BLaER1 treated with 17β-estradiol and CSF1 and Interleukin-3, amounts not matched to agents 10 nM and 100 nM (cell line): ENCODE results near the gene CNIH4.
"Not testable (repeated sequence)": the region's sequence is repeated elsewhere in the genome, so short reads cannot be mapped to it uniquely, and the experiment has no call there.

ENCODE experiments used
- H3K27ac ChIP-seq, 11 experiments: shearing (Covaris generic); formaldehyde crosslinking; 2 replicates each; pipeline ENCODE4 v1.8.1; 2022
- H3K27me3 ChIP-seq, 11 experiments: shearing (Covaris generic); formaldehyde crosslinking; 2 replicates each; pipeline ENCODE4 v1.8.1; 2022
- H3K36me3 ChIP-seq, 11 experiments: shearing (Covaris generic); formaldehyde crosslinking; 2 replicates each; pipeline ENCODE4 v1.8.1; 2022
- H3K4me1 ChIP-seq, 10 experiments: shearing (Covaris generic); formaldehyde crosslinking; 2 replicates each; pipeline ENCODE4 v1.8.1; 2022
- H3K4me2 ChIP-seq, 11 experiments: shearing (Covaris generic); formaldehyde crosslinking; 2 replicates each; pipeline ENCODE4 v1.8.1; 2022
- H3K4me3 ChIP-seq, 10 experiments: shearing (Covaris generic); formaldehyde crosslinking; 2 replicates each; pipeline ENCODE4 v1.8.1; 2022
- H3K9ac ChIP-seq, 11 experiments: shearing (Covaris generic); formaldehyde crosslinking; 2 replicates each; pipeline ENCODE4 v1.8.1; 2022
- H3K9me3 ChIP-seq, 11 experiments: shearing (Covaris generic); formaldehyde crosslinking; replicated peaks in 1 of 11; 2 replicates each; pipeline ENCODE4 v1.8.1; 2022
- H4K20me1 ChIP-seq, 11 experiments: shearing (Covaris generic); formaldehyde crosslinking; 2 replicates each; pipeline ENCODE4 v1.8.1; 2022
- Cebpa-rat ChIP-seq, 11 experiments: shearing (Covaris generic); IDR thresholded peaks; 2 replicates each; pipeline ENCODE4 v1.8.1; 2022

Gene CNIH4

GRCh38 chr1:224356685-224357625 lies at the start of gene CNIH4:
TSS of gene CNIH4 (plus strand) at chr1:224356879. CDS start at chr1:224356925, 46 bp downstream.
- Histone ChIP-seq H3K9ac (peak within 1 kb of the TSS; percentile 80 to 96 (median 94)), H3K4me3 (peak within 1 kb of the TSS; percentile 87 to 100 (median 93)), H3K4me2 (peak within 1 kb of the TSS; percentile 76 to 95 (median 86)), H3K9me3 (peaks cover 0 to 10% (median 6%) of the 10 kb centered on the region in 11 experiments; a peak in 8 of 22 replicates), H4K20me1 (peaks cover 26 to 44% (median 37%) of the 10 kb centered on the region in 11 experiments; a peak in 17 of 22 replicates), H3K27me3 (no peaks in the 10 kb centered on the region), H3K4me1 (peaks cover 13 to 26% (median 24%) of the 10 kb centered on the region in 10 experiments), H3K27ac (peak within 1 kb of the TSS; percentile 56 to 94 (median 89)), H3K36me3 (peaks cover 10 to 28% (median 21%) of the 10 kb centered on the region in 11 experiments; a peak in 20 of 22 replicates)
- TF ChIP-seq Cebpa-rat (IDR thresholded peaks at IDR 0.05) = no peak

- Histone ChIP-seq H3K4me2 (no peak overlapping the region), H3K9ac (no peak overlapping the region), H3K4me3 (no peak overlapping the region), H3K9me3 (no peaks in the 10 kb centered on the region), H3K4me1 (no peaks in the 10 kb centered on the region), H3K36me3 (peaks cover 95 to 100% (median 99%) of the 10 kb centered on the region in 11 experiments), H3K27me3 (no peaks in the 10 kb centered on the region), H4K20me1 (peaks cover 0 to 5% (median 0%) of the 10 kb centered on the region in 11 experiments; a peak in 2 of 22 replicates), H3K27ac (no peak overlapping the region)
- TF ChIP-seq Cebpa-rat (IDR thresholded peaks at IDR 0.05) = no peak
Measured at GRCh38 chr1:224308064-224308463, 48.6 kb upstream of the CNIH4 start.

- H3K9ac ChIP-seq, H3K4me1 ChIP-seq, H3K27ac ChIP-seq, H3K9me3 ChIP-seq, H3K4me2 ChIP-seq, H3K4me3 ChIP-seq, H3K27me3 ChIP-seq: not testable (repeated sequence)
- Histone ChIP-seq H4K20me1 (peaks cover 0 to 13% (median 0%) of the 10 kb centered on the region in 11 experiments; a peak in 7 of 22 replicates), H3K36me3 (peaks cover 93 to 100% (median 98%) of the 10 kb centered on the region in 11 experiments)
Measured at GRCh38 chr1:224311503-224311902, 45.2 kb upstream of the CNIH4 start.

GRCh38 chr1:224312025-224312424 lies 44.7 kb upstream of the CNIH4 start:
- H3K4me3 ChIP-seq = no peak overlapping the region
- no peaks in the 10 kb centered on the region for H3K4me1 ChIP-seq
- TF ChIP-seq Cebpa-rat (IDR thresholded peaks at IDR 0.05) = no peak
- H4K20me1 ChIP-seq = peaks cover 0 to 14% (median 0%) of the 10 kb centered on the region in 11 experiments; a peak in 9 of 22 replicates
- no peaks in the 10 kb centered on the region for H3K9me3 ChIP-seq
- no peak overlapping the region for H3K27ac ChIP-seq
- no peak overlapping the region for H3K9ac ChIP-seq
- H3K27me3 ChIP-seq = no peaks in the 10 kb centered on the region
- H3K36me3 ChIP-seq = peaks cover 93 to 100% (median 98%) of the 10 kb centered on the region in 11 experiments
- H3K4me2 ChIP-seq = no peak overlapping the region

GRCh38 chr1:224317383-224318045 lies 39.2 kb upstream of the CNIH4 start:
- Histone ChIP-seq H3K4me3 (no peak overlapping the region), H4K20me1 (peaks cover 0 to 49% (median 16%) of the 10 kb centered on the region in 11 experiments; a peak in 18 of 22 replicates), H3K4me2 (no peak overlapping the region), H3K9ac (no peak overlapping the region), H3K27me3 (no peaks in the 10 kb centered on the region), H3K9me3 (no peaks in the 10 kb centered on the region), H3K36me3 (peaks cover 44 to 77% (median 63%) of the 10 kb centered on the region in 11 experiments), H3K4me1 (no peaks in the 10 kb centered on the region), H3K27ac (no peak overlapping the region)
- TF ChIP-seq Cebpa-rat (IDR thresholded peaks at IDR 0.05) = no peak

GRCh38 chr1:224321706-224322105 lies 35.0 kb upstream of the CNIH4 start:
- H3K4me3 ChIP-seq = no peak overlapping the region
- no peak overlapping the region for H3K9ac ChIP-seq
- H4K20me1 ChIP-seq = peaks cover 0 to 78% (median 36%) of the 10 kb centered on the region in 11 experiments; a peak in 18 of 22 replicates
- no peak for TF ChIP-seq Cebpa-rat (IDR thresholded peaks at IDR 0.05)
- no peaks in the 10 kb centered on the region for H3K27me3 ChIP-seq
- no peaks in the 10 kb centered on the region for H3K9me3 ChIP-seq
- no peaks in the 10 kb centered on the region for H3K4me1 ChIP-seq
- no peak overlapping the region for H3K27ac ChIP-seq
- no peak overlapping the region for H3K4me2 ChIP-seq
- peaks cover 34 to 75% (median 55%) of the 10 kb centered on the region in 11 experiments for H3K36me3 ChIP-seq

- Histone ChIP-seq H3K4me1 (peaks cover 18 to 22% (median 20%) of the 10 kb centered on the region in 10 experiments), H3K4me3 (no peak overlapping the region), H3K9me3 (no peaks in the 10 kb centered on the region), H3K27me3 (no peaks in the 10 kb centered on the region), H3K9ac (no peak overlapping the region), H3K27ac (no peak overlapping the region), H4K20me1 (peaks cover 0 to 83% (median 33%) of the 10 kb centered on the region in 11 experiments; a peak in 18 of 22 replicates), H3K4me2 (no peak overlapping the region), H3K36me3 (peaks cover 27 to 63% (median 50%) of the 10 kb centered on the region in 11 experiments)
- no peak for TF ChIP-seq Cebpa-rat (IDR thresholded peaks at IDR 0.05)
Measured at GRCh38 chr1:224325959-224326358, 30.7 kb upstream of the CNIH4 start.

- Histone ChIP-seq H3K4me2 (peak overlapping the region; percentile 66 to 95 (median 89)), H3K27ac (peak overlapping the region in 6 of 11 experiments; percentile 93 to 99 (median 98); a peak in 4 of 22 replicates), H3K4me3 (peak overlapping the region; percentile 78 to 96 (median 88)), H3K4me1 (peaks cover 28 to 37% (median 31%) of the 10 kb centered on the region in 10 experiments), H4K20me1 (peaks cover 0 to 56% (median 16%) of the 10 kb centered on the region in 11 experiments; a peak in 15 of 22 replicates), H3K9me3 (no peaks in the 10 kb centered on the region), H3K27me3 (no peaks in the 10 kb centered on the region), H3K36me3 (peaks cover 20 to 44% (median 34%) of the 10 kb centered on the region in 11 experiments), H3K9ac (peak overlapping the region; percentile 89 to 97 (median 96); a peak in 21 of 22 replicates)
- no peak for TF ChIP-seq Cebpa-rat (IDR thresholded peaks at IDR 0.05)
Measured at GRCh38 chr1:224328644-224329043, 28.0 kb upstream of the CNIH4 start.
